Measurements from ENCODE around the gene EMC10. TPM values are rescaled to one million over a fixed set of nuclear protein-coding genes. Genes with fewer than 3 reads are reported as not detected.

The EMC10 gene
- total and polyA plus RNA-seq, 5 donors = 98.5 to 134 (median 105) TPM

DNA sequence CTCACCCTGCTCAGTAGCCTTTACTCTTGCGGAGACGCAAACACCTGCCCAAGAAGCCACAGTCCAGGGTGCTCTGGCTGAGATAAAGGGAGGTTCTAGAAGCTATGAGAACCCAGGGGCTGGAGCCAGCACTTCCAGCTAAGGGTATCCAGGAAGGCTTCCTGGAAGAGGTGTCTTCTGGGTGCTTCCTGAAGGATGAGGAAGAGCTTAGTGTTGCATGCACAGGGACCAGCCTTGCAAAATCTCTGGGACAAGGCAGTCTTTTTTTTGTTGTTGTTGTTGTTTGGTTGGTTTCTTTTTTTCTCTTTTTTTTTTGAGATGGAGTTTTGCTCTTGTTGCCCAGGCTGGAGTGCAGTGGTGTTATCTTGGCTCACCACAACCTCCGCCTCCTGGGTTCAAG is 23.1 kb upstream of the EMC10 start:
- 97% methylated on average over 3 of the region's 3 CpGs for WGBS
- H3K27me3 ChIP-seq (ENCODE audit: control insufficient read depth, insufficient read depth) = no peaks in the 10 kb centered on the region
- no peak for ATAC-seq

DNA sequence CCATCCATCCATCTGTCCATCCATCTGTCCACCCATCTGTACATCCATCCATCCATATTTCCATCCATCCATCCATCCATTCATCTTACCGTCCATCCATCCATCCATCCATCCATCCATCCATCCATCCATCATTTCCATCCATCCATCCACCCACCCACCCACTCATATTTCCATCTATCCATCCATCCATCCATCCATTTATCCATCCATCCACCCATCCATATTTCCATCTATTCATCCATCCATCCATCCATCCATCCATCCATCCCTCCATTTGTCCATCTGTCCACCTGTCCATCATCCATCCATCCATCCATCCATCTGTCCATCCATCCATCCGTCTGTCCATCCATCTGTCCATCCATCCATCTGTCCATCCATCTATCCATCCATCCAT is 20.3 kb upstream of the EMC10 start:
- H3K27me3 ChIP-seq (ENCODE audit: control insufficient read depth, insufficient read depth) = no peaks in the 10 kb centered on the region
- H3K4me1 ChIP-seq (ENCODE audit: control insufficient read depth, insufficient read depth, low read length) = no peaks in the 10 kb centered on the region
- H3K27ac ChIP-seq (ENCODE audit: low read length) = no peak overlapping the region
- no peaks in the 10 kb centered on the region for H3K9me3 ChIP-seq (ENCODE audit: control insufficient read depth, low read length)
- no peak overlapping the region for H3K4me3 ChIP-seq (ENCODE audit: low read length)
- ATAC-seq = no peak
- DNase-seq = no peak
- intact Hi-C loops (cut with DNase I) = loop anchor here in 1 of 4 donors (10.0 kb wide), 1 partner anchor 91 kb away; the partner anchor contains the start of gene NAPSA
- 80% methylated on average over 2 of the region's 2 CpGs for WGBS

More for the DNA sequence above, 23.1 kb upstream of the EMC10 start:
- H3K27ac ChIP-seq (ENCODE audit: low read length) = no peak overlapping the region
- intact Hi-C loops (cut with DNase I) = loop anchor here in 1 of 4 donors (10.0 kb wide), 1 partner anchor 88 kb away; the partner anchor contains the start of gene NAPSA
- no peak overlapping the region for H3K4me3 ChIP-seq (ENCODE audit: low read length)
- no peaks in the 10 kb centered on the region for H3K4me1 ChIP-seq (ENCODE audit: control insufficient read depth, insufficient read depth, low read length)
- H3K9me3 ChIP-seq (ENCODE audit: control insufficient read depth, low read length) = no peaks in the 10 kb centered on the region
- no peak for DNase-seq

DNA sequence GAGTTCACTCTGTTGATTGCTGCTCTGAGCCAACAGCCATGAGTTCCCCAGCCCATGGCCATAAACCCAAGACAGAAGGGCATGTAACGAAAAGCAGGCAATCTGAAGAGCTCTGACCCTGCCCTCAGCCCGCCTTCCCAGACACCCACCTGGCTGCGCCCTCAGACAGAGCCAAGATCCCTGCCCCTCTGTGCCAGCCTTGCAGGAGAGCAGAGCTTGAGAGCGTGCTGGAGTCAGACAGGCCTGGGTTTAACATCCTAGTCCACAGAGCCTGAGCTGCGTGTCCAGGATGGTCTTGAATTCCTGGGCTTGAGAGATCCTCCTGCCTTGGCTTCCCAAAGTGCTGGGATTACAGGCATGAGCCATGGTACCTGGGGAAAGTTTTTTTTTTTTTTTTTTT is 19.0 kb upstream of the EMC10 start:
- 87% methylated on average over 5 of the region's 5 CpGs for WGBS
- H3K27ac ChIP-seq (ENCODE audit: low read length) = no peak overlapping the region
- H3K9me3 ChIP-seq (ENCODE audit: control insufficient read depth, low read length) = no peaks in the 10 kb centered on the region
- no peaks in the 10 kb centered on the region for H3K4me1 ChIP-seq (ENCODE audit: control insufficient read depth, insufficient read depth, low read length)
- ATAC-seq (no peak), DNase-seq (peak in 1 of 3 donors; percentile 37)
- H3K4me3 ChIP-seq (ENCODE audit: low read length) = no peak overlapping the region
- intact Hi-C loops (cut with DNase I) = loop anchor here in 1 of 4 donors (10.0 kb wide), 1 partner anchor 92 kb away; the partner anchor contains the start of gene NAPSA
- no peaks in the 10 kb centered on the region for H3K27me3 ChIP-seq (ENCODE audit: control insufficient read depth, insufficient read depth)

DNA sequence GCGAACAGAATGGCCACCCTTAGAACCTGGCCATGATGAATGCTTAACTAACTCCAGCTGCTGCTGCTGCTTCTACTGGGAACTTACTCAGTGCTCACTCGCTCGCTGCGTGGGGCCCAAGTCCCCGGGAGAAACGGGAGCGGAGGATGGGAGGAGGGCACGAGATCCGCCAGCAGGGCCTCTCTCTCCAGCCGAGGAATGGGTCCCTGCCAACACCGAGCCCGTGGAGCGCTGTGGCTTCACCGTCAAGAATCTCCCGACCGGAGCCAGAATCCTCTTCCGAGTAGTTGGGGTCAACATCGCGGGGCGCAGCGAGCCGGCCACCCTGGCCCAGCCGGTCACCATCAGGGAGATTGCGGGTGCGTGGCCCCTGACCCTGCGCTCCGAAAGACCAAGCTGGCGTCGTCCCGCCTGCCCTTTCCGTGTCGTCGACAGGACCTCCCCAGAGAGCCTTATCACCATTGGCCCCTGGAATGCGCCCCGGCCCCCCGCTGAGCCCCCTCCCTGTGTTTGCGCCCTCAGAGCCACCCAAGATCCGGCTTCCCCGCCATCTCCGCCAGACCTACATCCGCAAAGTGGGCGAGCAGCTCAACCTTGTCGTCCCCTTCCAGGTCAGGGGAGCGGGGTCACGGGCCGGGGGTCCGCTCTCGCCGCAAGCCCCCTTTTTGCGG is 17.8 kb upstream of the EMC10 start:
- intact Hi-C loops (cut with DNase I) = loop anchor here in 1 of 4 donors (10.0 kb wide), 1 partner anchor 94 kb away; the partner anchor contains the start of gene NAPSA
- H3K9me3 ChIP-seq (ENCODE audit: control insufficient read depth, low read length) = no peaks in the 10 kb centered on the region
- no peaks in the 10 kb centered on the region for H3K27me3 ChIP-seq (ENCODE audit: control insufficient read depth, insufficient read depth)

DNA sequence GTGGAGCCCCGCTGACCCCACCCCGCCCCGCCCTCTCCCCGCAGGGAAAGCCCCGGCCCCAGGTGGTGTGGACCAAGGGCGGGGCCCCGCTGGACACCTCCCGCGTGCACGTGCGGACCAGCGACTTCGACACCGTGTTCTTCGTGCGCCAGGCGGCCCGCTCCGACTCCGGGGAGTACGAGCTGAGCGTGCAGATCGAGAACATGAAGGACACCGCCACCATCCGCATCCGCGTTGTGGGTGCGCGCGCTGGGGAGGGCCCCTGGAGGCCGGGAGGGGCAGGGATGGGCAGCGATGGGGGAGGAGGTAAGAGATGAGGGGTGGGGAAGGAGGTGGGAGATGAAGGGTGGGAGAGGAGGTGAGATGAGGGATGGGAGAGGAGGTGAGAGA is 17.2 kb upstream of the EMC10 start:
- intact Hi-C loops (cut with DNase I) = loop anchor here in 1 of 4 donors (10.0 kb wide), 1 partner anchor 94 kb away; the partner anchor contains the start of gene NAPSA
- Histone ChIP-seq H3K27me3 (ENCODE audit: control insufficient read depth, insufficient read depth) (no peaks in the 10 kb centered on the region), H3K4me3 (ENCODE audit: low read length) (no peak overlapping the region), H3K27ac (ENCODE audit: low read length) (no peak overlapping the region), H3K9me3 (ENCODE audit: control insufficient read depth, low read length) (no peaks in the 10 kb centered on the region), H3K4me1 (ENCODE audit: control insufficient read depth, insufficient read depth, low read length) (no peaks in the 10 kb centered on the region)
- ATAC-seq = no peak
- 63% methylated on average over 32 of the region's 32 CpGs for WGBS
- peak in 1 of 3 donors; percentile 42 for DNase-seq

More for the DNA sequence above, 17.8 kb upstream of the EMC10 start:
- H3K27ac ChIP-seq (ENCODE audit: low read length) = no peak overlapping the region
- peak in 1 of 3 donors; percentile 47 for DNase-seq
- no peak for ATAC-seq
- H3K4me3 ChIP-seq (ENCODE audit: low read length) = no peak overlapping the region
- H3K4me1 ChIP-seq (ENCODE audit: control insufficient read depth, insufficient read depth, low read length) = no peaks in the 10 kb centered on the region
- WGBS = 42% methylated on average over 50 of the region's 50 CpGs

DNA sequence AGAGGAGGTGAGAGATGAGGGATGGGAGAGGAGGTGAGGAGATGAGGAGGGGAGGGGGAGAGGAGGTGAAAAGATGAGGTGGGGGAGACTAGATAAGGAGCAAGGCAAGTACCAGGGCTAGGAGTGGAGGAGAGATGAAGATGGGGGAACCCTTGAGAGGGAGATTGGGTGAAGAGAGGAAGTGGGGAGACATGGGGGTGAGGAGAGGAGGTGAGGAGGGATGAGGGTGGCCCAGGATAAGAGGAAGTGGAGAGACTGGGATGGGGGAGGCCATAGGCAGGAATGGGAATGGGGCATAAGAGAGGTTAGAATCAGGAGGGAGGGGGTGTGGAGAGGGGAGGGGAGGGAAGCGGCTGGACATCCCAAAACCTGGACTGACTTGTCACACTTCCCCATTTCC is 16.7 kb upstream of the EMC10 start:
- Histone ChIP-seq H3K4me1 (ENCODE audit: control insufficient read depth, insufficient read depth, low read length) (no peaks in the 10 kb centered on the region), H3K4me3 (ENCODE audit: low read length) (no peak overlapping the region), H3K27ac (ENCODE audit: low read length) (no peak overlapping the region), H3K27me3 (ENCODE audit: control insufficient read depth, insufficient read depth) (no peaks in the 10 kb centered on the region), H3K9me3 (ENCODE audit: control insufficient read depth, low read length) (no peaks in the 10 kb centered on the region)
- no peak for DNase-seq
- ATAC-seq = no peak
- 61% methylated on average over 1 of the region's 1 CpG for WGBS
- intact Hi-C loops (cut with DNase I) = loop anchor here (5.0 to 10.0 kb wide), 3 partner anchors 92 to 102 kb away; partner anchors contain the start of gene NAPSA (in 3 of the 4)

DNA sequence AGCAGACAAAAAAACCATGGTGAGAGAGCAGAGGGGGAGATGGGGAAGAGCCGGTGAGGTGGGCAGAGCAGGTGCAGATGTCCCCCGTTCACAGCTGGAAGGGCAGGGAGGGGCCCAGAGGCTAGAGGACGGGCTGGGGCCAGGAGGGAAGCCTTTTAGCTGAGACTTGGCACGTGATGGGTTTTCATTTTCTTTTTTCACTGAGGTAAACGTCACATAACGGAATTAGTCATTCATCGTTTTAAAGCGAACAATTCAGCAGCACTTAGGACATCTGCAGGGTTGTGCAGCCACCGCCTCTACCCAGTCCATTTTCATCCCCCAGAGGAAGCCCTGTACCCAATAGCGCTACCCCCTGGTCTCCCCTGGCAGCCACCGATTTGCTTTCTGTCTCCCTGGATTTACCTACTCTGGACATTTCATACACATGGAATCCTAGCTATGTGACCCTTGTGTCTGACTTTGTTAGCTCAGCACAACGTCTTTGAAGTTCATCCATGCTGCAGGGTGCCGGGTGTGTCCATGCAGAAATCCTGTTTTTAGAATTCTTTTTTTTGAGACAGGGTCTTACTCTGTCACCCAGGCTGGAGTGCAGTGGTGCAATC is 16.0 kb upstream of the EMC10 start:
- Histone ChIP-seq H3K9me3 (ENCODE audit: control insufficient read depth, low read length) (no peaks in the 10 kb centered on the region), H3K4me1 (ENCODE audit: control insufficient read depth, insufficient read depth, low read length) (no peaks in the 10 kb centered on the region), H3K27me3 (ENCODE audit: control insufficient read depth, insufficient read depth) (no peaks in the 10 kb centered on the region), H3K27ac (ENCODE audit: low read length) (no peak overlapping the region), H3K4me3 (ENCODE audit: low read length) (no peak overlapping the region)
- DNase-seq (peak in 1 of 3 donors; percentile 4), ATAC-seq (no peak)
- intact Hi-C loops (cut with DNase I) = loop anchor here in 3 of 4 donors (5.0 kb wide), 2 partner anchors 93 to 103 kb away; partner anchors contain the start of gene NAPSA (in 2 of the 3)
- WGBS = 31% methylated on average over 13 of the region's 13 CpGs

DNA sequence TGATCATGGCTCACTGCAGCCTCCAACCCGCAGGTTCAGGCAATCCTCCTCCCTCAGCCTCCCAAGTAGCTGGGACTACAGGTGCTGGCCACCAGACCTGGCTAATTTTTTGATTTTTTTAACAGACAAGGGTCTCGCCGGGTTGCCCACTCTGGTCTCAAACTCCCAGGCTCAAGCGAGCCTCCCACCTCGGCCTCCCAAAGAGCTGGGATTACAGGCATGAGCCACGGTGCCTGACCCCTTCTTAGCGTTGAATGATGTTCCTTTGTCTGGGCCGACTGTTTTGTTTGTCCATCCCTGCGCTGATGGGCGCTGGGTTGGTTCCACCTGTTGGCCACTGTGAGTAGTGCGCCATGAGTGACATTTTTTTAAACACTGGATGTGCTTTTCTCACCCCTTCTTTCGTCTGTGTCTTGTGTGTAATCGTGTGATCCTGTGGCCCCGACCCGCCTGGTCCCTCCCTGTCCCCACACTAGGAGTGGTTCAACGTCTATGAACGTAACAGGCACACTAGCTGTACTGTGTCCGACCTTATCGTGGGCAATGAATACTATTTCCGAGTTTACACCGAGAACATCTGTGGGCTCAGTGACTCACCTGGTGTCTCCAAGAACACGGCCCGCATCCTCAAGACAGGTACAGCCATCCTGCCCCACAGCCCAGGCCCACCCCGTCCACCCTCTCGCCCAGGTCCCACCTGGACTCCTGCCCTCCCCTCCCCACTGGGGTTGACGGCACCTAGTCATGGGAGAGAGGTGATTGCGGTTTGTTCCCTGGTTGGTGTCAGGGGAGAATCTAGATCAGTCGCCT is 15.0 kb upstream of the EMC10 start:
- intact Hi-C loops (cut with DNase I) = loop anchor here in 3 of 4 donors (5.0 kb wide), 2 partner anchors 94 to 104 kb away; partner anchors contain the start of gene NAPSA (in 2 of the 3)
- H3K4me3 ChIP-seq (ENCODE audit: low read length) = no peak overlapping the region
- no peaks in the 10 kb centered on the region for H3K9me3 ChIP-seq (ENCODE audit: control insufficient read depth, low read length)
- H3K27ac ChIP-seq (ENCODE audit: low read length) = no peak overlapping the region
- H3K4me1 ChIP-seq (ENCODE audit: control insufficient read depth, insufficient read depth, low read length) = no peaks in the 10 kb centered on the region
- 34% methylated on average over 28 of the region's 28 CpGs for WGBS
- no peaks in the 10 kb centered on the region for H3K27me3 ChIP-seq (ENCODE audit: control insufficient read depth, insufficient read depth)
- DNase-seq = peak in 2 of 3 donors; percentile 72 to 77
- peak; percentile 63 to 72 for ATAC-seq

DNA sequence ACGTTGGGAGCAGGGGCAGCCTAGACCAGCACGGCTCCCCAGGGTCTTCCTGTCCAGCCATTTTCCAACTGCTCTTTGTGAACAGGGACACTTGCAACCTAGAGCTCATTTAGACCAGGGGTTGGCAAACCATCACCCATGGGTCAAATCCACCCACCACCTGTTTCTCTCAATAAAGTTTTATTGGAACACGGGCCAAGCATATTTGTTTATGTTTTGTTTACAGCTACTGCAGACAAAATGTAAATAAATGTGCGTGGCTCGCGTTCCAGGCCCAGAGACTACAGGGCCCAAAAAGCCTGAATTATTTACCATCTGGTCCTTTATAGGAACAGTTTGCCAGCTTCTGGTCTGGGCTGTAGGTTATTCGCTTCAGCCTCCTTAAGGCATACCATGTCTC is 13.3 kb upstream of the EMC10 start:
- intact Hi-C loops (cut with DNase I) = loop anchor here in 3 of 4 donors (5.0 kb wide), 2 partner anchors 96 to 106 kb away; partner anchors contain the start of gene NAPSA (in 2 of the 3)

DNA sequence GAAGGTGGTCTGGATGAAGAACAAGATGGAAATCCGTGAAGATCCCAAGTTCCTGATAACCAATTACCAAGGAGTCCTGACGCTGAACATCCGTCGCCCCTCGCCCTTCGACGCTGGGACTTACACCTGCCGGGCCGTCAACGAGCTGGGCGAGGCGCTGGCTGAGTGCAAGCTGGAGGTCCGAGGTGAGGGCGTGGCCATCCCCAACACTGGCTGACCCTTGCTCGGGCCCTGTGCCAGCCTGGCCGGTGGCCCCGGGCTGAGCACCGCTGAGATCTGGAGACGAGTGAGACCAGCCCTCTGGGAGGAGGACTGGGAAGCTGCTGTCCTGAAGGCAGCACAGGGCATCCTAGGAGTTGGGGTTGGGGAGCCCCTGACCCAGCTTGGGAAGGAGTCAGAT is 12.0 kb upstream of the EMC10 start:
- Histone ChIP-seq H3K27ac (ENCODE audit: low read length) (no peak overlapping the region), H3K4me3 (ENCODE audit: low read length) (no peak overlapping the region), H3K9me3 (ENCODE audit: control insufficient read depth, low read length) (no peaks in the 10 kb centered on the region), H3K27me3 (ENCODE audit: control insufficient read depth, insufficient read depth) (no peaks in the 10 kb centered on the region), H3K4me1 (ENCODE audit: control insufficient read depth, insufficient read depth, low read length) (no peaks in the 10 kb centered on the region)
- 72% methylated on average over 19 of the region's 19 CpGs for WGBS
- peak in 1 of 3 donors; percentile 41 for DNase-seq
- ATAC-seq = no peak
- intact Hi-C loops (cut with DNase I) = loop anchor here in 3 of 4 donors (5.0 kb wide), 2 partner anchors 97 to 107 kb away; partner anchors contain the start of gene NAPSA (in 2 of the 3)

More for the DNA sequence above, 13.3 kb upstream of the EMC10 start:
- ATAC-seq = no peak
- Histone ChIP-seq H3K4me3 (ENCODE audit: low read length) (no peak overlapping the region), H3K4me1 (ENCODE audit: control insufficient read depth, insufficient read depth, low read length) (no peaks in the 10 kb centered on the region), H3K27me3 (ENCODE audit: control insufficient read depth, insufficient read depth) (no peaks in the 10 kb centered on the region), H3K27ac (ENCODE audit: low read length) (no peak overlapping the region), H3K9me3 (ENCODE audit: control insufficient read depth, low read length) (no peaks in the 10 kb centered on the region)
- 78% methylated on average over 7 of the region's 7 CpGs for WGBS
- DNase-seq = no peak

Data from right cardiac atrium (tissue), 5 donors.